SU-DHL-6 (cell line): ENCODE results near the gene CPHXL2.

Experiments used
- H2AFZ ChIP-seq: fragments of 200-600 bp; sonication (generic); 2 replicates; pipeline ENCODE4 v1.6.1; 2014; ENCODE audit warnings: low read depth, mild to moderate bottlenecking, moderate library complexity, mixed read lengths, antibody characterized with exemption, low read length; ENCODE audit not compliant: severe bottlenecking
- H3F3A ChIP-seq: fragments of 200-600 bp; shearing (Covaris generic); 2 replicates; pipeline ENCODE4 v1.6.0; 2016; ENCODE audit warnings: antibody characterized with exemption, mild to moderate bottlenecking; ENCODE audit not compliant: insufficient read depth
- H3K27ac ChIP-seq: fragments of 200-600 bp; sonication (generic); 2 replicates; pipeline ENCODE4 v1.5.1; 2016; ENCODE audit warnings: low read depth, mild to moderate bottlenecking, low read length, moderate library complexity, mixed read lengths
- H3K27me3 ChIP-seq: fragments of 200-600 bp; sonication (generic), shearing (Covaris generic); 2 replicates; pipeline ENCODE4 v1.6.0; 2014; ENCODE audit warnings: mild to moderate bottlenecking, low read length
- H3K36me3 ChIP-seq: fragments of 200-600 bp; sonication (generic); 2 replicates; pipeline ENCODE4 v1.6.1; 2014; ENCODE audit warnings: mild to moderate bottlenecking, low read length, mixed read lengths
- H3K4me2 ChIP-seq: fragments of 300-600, 200-600 bp; shearing (Covaris generic), sonication (generic); 2 replicates; pipeline ENCODE4 v1.6.0; 2014; ENCODE audit warnings: low read length, low read depth, mild to moderate bottlenecking; ENCODE audit not compliant: poor library complexity, severe bottlenecking
- H3K4me3 ChIP-seq: fragments of 200-600 bp; sonication (generic); 2 replicates; pipeline ENCODE4 v1.5.1; 2014; ENCODE audit warnings: antibody characterized with exemption, low read length, mild to moderate bottlenecking, mixed read lengths; ENCODE audit not compliant: insufficient read depth, poor library complexity, severe bottlenecking
- H3K79me2 ChIP-seq: fragments of 200-600 bp; sonication (generic); 2 replicates; pipeline ENCODE4 v1.6.1; 2014; ENCODE audit warnings: mild to moderate bottlenecking, low read length, moderate library complexity; ENCODE audit not compliant: insufficient read depth
- H3K9ac ChIP-seq: fragments of 200-600 bp; sonication (generic); 2 replicates; pipeline ENCODE4 v1.7.0; 2014; ENCODE audit warnings: mild to moderate bottlenecking, low read length
- H3K9me2 ChIP-seq: fragments of 200-600 bp; sonication (generic); replicated peaks from 2 replicates; pipeline ENCODE4 v1.6.1; 2014; ENCODE audit warnings: low read length; ENCODE audit not compliant: insufficient read depth
- H3K9me3 ChIP-seq: fragments of 200-600 bp; sonication (generic); 2 replicates; pipeline ENCODE4 v1.6.1; 2014; ENCODE audit warnings: low read length, mixed read lengths; ENCODE audit not compliant: insufficient read depth
- H4K20me1 ChIP-seq: fragments of 200-600 bp; sonication (generic); 2 replicates; pipeline ENCODE4 v1.6.1; 2014; ENCODE audit warnings: low read depth, mild to moderate bottlenecking, antibody characterized with exemption, low read length, moderate library complexity, mixed read lengths
- EZH2phosphoT487 ChIP-seq: fragments of 200-600 bp; sonication (generic), shearing (Covaris generic); conservative IDR thresholded peaks from 2 replicates; pipeline ENCODE4 v1.6.1; 2018; ENCODE audit warnings: mild to moderate bottlenecking, antibody characterized with exemption, low read length, moderate library complexity, mixed read lengths
- TF ChIP-seq, protein P1 (sequence below): fragments of 200-600 bp; sonication (generic); IDR thresholded peaks from one replicate; pipeline ENCODE4 v1.5.1; 2017; ENCODE audit warnings: antibody characterized with exemption, mild to moderate bottlenecking, low read length, moderate library complexity; ENCODE audit not compliant: insufficient read depth, poor library complexity, severe bottlenecking

The CPHXL2 gene

DNA sequence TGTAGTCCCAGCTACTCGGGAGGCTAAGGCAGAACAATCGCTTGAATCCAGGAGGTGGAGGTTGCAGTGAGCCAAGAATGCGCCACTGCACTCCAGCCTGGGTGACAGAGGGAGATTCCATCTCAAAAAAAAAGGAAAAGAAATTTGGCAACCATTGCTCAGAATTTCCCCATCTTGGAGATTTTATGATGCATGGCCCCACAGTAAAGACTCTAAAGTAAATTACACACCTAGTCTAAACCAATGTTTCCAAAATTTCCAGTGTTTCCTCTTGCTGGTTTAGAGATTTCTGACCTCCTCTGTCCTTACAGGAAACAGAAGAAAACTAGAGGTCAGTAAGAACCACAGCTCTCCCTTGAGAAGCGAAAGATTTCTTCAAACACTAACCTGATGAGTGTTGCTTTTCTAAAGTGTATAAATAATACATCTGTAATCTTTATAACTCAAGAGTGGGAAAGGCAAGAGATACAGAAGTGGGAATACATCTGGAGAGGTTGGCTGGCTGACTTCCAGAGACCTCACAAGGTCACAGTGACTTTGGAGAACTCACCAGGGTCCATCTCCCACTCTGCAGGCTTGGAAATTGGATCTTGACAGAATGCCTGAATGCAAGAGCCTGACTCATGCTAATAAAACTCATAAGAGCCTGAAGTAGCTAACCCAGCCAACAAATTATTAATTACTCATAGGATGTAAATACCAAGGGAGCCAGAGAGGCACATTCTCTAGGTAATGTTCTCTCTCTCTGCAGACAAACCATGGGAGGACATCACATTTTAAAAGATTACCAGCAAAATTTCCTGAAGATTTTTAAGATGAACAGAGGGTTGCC, 62.5 kb downstream of the CPHXL2 start:
- Histone ChIP-seq H4K20me1 (no peaks in the 10 kb centered on the region), H3K9me2 (no peaks in the 10 kb centered on the region), H3K9ac (no peak overlapping the region), H3K4me2 (no peak overlapping the region), H3K27ac (no peak overlapping the region), H3K79me2 (no peaks in the 10 kb centered on the region), H3K27me3 (no peaks in the 10 kb centered on the region), H3K9me3 (no peaks in the 10 kb centered on the region), H2AFZ (no peak overlapping the region), H3K36me3 (peaks cover 18% of the 10 kb centered on the region; the same call in 1 of the 2 replicates), H3F3A (no peaks in the 10 kb centered on the region), H3K4me3 (no peak overlapping the region)
- TF ChIP-seq, protein P1, sequence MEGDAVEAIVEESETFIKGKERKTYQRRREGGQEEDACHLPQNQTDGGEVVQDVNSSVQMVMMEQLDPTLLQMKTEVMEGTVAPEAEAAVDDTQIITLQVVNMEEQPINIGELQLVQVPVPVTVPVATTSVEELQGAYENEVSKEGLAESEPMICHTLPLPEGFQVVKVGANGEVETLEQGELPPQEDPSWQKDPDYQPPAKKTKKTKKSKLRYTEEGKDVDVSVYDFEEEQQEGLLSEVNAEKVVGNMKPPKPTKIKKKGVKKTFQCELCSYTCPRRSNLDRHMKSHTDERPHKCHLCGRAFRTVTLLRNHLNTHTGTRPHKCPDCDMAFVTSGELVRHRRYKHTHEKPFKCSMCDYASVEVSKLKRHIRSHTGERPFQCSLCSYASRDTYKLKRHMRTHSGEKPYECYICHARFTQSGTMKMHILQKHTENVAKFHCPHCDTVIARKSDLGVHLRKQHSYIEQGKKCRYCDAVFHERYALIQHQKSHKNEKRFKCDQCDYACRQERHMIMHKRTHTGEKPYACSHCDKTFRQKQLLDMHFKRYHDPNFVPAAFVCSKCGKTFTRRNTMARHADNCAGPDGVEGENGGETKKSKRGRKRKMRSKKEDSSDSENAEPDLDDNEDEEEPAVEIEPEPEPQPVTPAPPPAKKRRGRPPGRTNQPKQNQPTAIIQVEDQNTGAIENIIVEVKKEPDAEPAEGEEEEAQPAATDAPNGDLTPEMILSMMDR = no peak
- TF ChIP-seq EZH2phosphoT487 = no peak
